ENCODE data around the gene PTGR3. TPM values are rescaled to one million over a fixed set of nuclear protein-coding genes. Genes with fewer than 3 reads are reported as not detected.
"Not testable (repeated sequence)": the region's sequence is repeated elsewhere in the genome, so short reads cannot be mapped to it uniquely, and the experiment has no call there.

The PTGR3 gene
- total RNA-seq, 4 donors from 2014 or later, result 12.2 to 25.2 (median 16.7) TPM

- Histone ChIP-seq H3K27ac (no peak overlapping the region), H3K4me1 (peaks cover 11 to 65% (median 13%) of the 10 kb centered on the region in 3 donors), H3K9me3 (no peaks in the 10 kb centered on the region), H3K4me3 (no peak overlapping the region), H3K27me3 (no peaks in the 10 kb centered on the region), H3K36me3 (peaks cover 0 to 32% (median 0%) of the 10 kb centered on the region in 3 donors)
- 94 to 98% methylated on average over 13 of the region's 13 CpGs for WGBS, 2 donors
- TF ChIP-seq CTCF (IDR thresholded peaks at IDR 0.05) (no peak), POLR2A (IDR thresholded peaks at IDR 0.05) (no peak)
- intact Hi-C loops (cut with DNase I), result loop anchor here (10.0 kb wide), 1 partner anchor 1625 kb away; the partner anchor contains the start of gene ZNF236
- no peak for DNase-seq
Measured at GRCh38 chr18:75200071-75200470, 8.9 kb downstream of the PTGR3 start.

DNA sequence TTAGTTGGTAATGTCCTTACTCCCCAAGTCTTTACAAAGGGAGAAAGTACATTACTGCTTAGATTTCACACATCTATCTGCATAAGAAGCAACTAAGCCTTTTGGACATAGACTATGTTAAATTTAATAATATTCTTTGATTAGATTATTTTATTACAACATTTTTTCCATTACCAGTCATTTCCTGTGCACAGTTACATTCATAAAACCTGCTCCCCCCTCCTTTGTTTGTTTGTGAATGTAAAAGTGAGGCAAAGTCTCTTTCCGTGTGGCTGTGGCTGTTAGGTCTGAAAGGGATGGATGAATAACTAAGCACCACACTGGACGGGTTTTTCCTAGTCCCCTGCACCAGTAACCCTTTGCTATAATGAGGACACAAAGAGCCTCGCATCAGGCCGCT, 9.6 kb downstream of the PTGR3 start:
- intact Hi-C loops (cut with DNase I), result no loop called here
- no peak overlapping the region for H3K27ac ChIP-seq
- peaks cover 0 to 32% (median 0%) of the 10 kb centered on the region in 3 donors for H3K36me3 ChIP-seq
- H3K27me3 ChIP-seq, result no peaks in the 10 kb centered on the region
- no peak for DNase-seq
- no peak overlapping the region for H3K4me3 ChIP-seq
- WGBS, 2 donors, result 76 to 85% methylated on average over 4 of the region's 4 CpGs
- TF ChIP-seq CTCF (IDR thresholded peaks at IDR 0.05), result no peak
- no peak for TF ChIP-seq POLR2A (IDR thresholded peaks at IDR 0.05)
- H3K9me3 ChIP-seq, result no peaks in the 10 kb centered on the region
- peaks cover 10 to 58% (median 11%) of the 10 kb centered on the region in 3 donors for H3K4me1 ChIP-seq

- no peaks in the 10 kb centered on the region for H3K27me3 ChIP-seq
- H3K4me1 ChIP-seq, result peaks cover 0 to 45% (median 4%) of the 10 kb centered on the region in 3 donors
- 14 to 22% methylated on average over 3 of the region's 3 CpGs for WGBS, 2 donors
- H3K4me3 ChIP-seq, result no peak overlapping the region
- H3K9me3 ChIP-seq, result no peaks in the 10 kb centered on the region
- no peak overlapping the region for H3K27ac ChIP-seq
- H3K36me3 ChIP-seq, result peaks cover 0 to 32% (median 0%) of the 10 kb centered on the region in 3 donors
- intact Hi-C loops (cut with DNase I), result no loop called here
- TF ChIP-seq CTCF (IDR thresholded peaks at IDR 0.05) (no peak), POLR2A (IDR thresholded peaks at IDR 0.05) (no peak)
- DNase-seq, result no peak
Measured at GRCh38 chr18:75198036-75198435, 10.9 kb downstream of the PTGR3 start.

- Histone ChIP-seq H3K9me3 (no peaks in the 10 kb centered on the region), H3K27me3 (no peaks in the 10 kb centered on the region), H3K4me3 (no peak overlapping the region), H3K4me1 (peaks cover 0 to 4% (median 0%) of the 10 kb centered on the region in 3 donors), H3K27ac (no peak overlapping the region), H3K36me3 (peaks cover 0 to 5% (median 0%) of the 10 kb centered on the region in 3 donors)
- WGBS, 2 donors, result 64 to 69% methylated on average over 5 to 6 of the region's 7 CpGs
- DNase-seq, result no peak
- TF ChIP-seq POLR2A (IDR thresholded peaks at IDR 0.05), result no peak
- no peak for TF ChIP-seq CTCF (IDR thresholded peaks at IDR 0.05)
- intact Hi-C loops (cut with DNase I), result no loop called here
Measured at GRCh38 chr18:75192899-75193298, 16.0 kb downstream of the PTGR3 start.

DNA sequence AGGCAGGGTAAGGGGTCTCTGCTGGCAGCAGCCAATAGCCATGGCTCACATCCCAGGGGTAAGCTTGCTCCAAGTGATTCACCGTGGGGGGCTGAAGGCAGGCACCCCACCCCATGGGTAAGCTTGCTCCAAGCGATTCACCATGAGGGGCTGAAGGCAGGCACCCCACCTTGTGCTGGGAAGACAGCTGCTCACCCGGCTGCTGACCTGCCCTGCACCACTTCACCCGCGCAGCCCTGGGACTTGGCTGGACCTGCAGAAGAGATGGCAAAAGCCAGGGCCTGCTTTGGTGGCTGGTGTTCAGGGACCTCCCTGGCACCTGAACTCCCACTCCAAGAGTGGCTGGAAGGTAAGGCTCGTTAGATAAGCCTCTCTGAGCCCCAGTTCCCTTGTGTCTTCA, 19.2 kb downstream of the PTGR3 start:
- H3K27me3 ChIP-seq, result no peaks in the 10 kb centered on the region
- 70 to 100% methylated on average over 1 to 2 of the region's 6 CpGs for WGBS, 2 donors

DNA sequence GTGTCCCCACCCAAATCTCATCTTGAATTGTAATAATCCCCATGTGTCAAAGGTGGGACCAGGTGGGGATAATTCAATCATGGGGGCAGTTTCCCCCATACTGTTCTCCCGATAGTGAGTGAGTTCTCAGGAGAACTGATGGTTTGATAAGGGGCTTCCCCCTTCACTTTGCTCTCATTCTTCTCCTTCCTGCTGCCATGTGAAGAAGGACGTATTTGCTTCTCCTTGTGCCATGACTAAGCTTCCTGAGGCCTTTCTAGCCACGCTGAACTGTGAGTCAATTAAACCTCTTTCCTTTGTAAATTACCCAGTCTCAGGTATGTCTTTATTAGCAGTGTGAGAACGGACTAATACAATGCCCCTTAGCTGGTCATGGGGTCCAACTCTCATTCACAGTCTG, 21.2 kb downstream of the PTGR3 start:
- 62 to 69% methylated on average over 4 of the region's 4 CpGs for WGBS, 2 donors
- H3K27me3 ChIP-seq; H3K27ac ChIP-seq; H3K4me3 ChIP-seq; H3K36me3 ChIP-seq; DNase-seq; intact Hi-C loops (cut with DNase I); H3K9me3 ChIP-seq: not testable (repeated sequence)
- H3K4me1 ChIP-seq, result peaks cover 0 to 25% (median 0%) of the 10 kb centered on the region in 3 donors

More for the DNA sequence above, 19.2 kb downstream of the PTGR3 start:
- no peak overlapping the region for H3K4me3 ChIP-seq
- no peaks in the 10 kb centered on the region for H3K9me3 ChIP-seq
- no peaks in the 10 kb centered on the region for H3K36me3 ChIP-seq
- intact Hi-C loops (cut with DNase I), result no loop called here
- no peak for TF ChIP-seq POLR2A (IDR thresholded peaks at IDR 0.05)
- no peak for TF ChIP-seq CTCF (IDR thresholded peaks at IDR 0.05)
- DNase-seq, result no peak
- no peak overlapping the region for H3K27ac ChIP-seq
- H3K4me1 ChIP-seq, result peaks cover 0 to 10% (median 0%) of the 10 kb centered on the region in 3 donors

Data from esophagus squamous epithelium (tissue), 5 donors.